ENCODE data around the gene SPOP. TPM values are rescaled to one million over a fixed set of nuclear protein-coding genes. Genes with fewer than 3 reads are reported as not detected.

Gene SPOP
- total and polyA plus RNA-seq, 2 experiments from 2014 or later, result 13.9 to 18.6 TPM

Other genes starting within 250 kb of the SPOP start
- gene NGFR, start 182.8 kb downstream of the SPOP start, total RNA-seq (2014; rRNA removed; shearing (Covaris generic)), result 6.8 and 6.9 TPM in 2 replicates
- 2.3 and 2.8 TPM in 2 replicates for gene NGFR, start 182.8 kb downstream of the SPOP start, polyA plus RNA-seq (2016; fragmentation: Nextera tagmentation; extraction: Ambion mirVana)
- 2.7 and 4.7 TPM in 2 replicates for gene NXPH3, start 102.2 kb downstream of the SPOP start, total RNA-seq (2014; rRNA removed; shearing (Covaris generic))
- 0.23 and 0.30 TPM in 2 replicates for gene NXPH3, start 102.2 kb downstream of the SPOP start, polyA plus RNA-seq (2016; fragmentation: Nextera tagmentation; extraction: Ambion mirVana)
- gene SLC35B1, start 29.9 kb upstream of the SPOP start, total RNA-seq (2014; rRNA removed; shearing (Covaris generic)), result 56.7 and 59.7 TPM in 2 replicates
- gene SLC35B1, start 29.9 kb upstream of the SPOP start, polyA plus RNA-seq (2016; fragmentation: Nextera tagmentation; extraction: Ambion mirVana), result 54.8 and 58.9 TPM in 2 replicates
- 21.4 and 46.4 TPM in 2 replicates for gene FAM117A, start 86.0 kb upstream of the SPOP start, total RNA-seq (2014; rRNA removed; shearing (Covaris generic))
- gene FAM117A, start 86.0 kb upstream of the SPOP start, polyA plus RNA-seq (2016; fragmentation: Nextera tagmentation; extraction: Ambion mirVana), result 19.8 and 21.3 TPM in 2 replicates
- 187 and 226 TPM in 2 replicates for gene KAT7, start 110.6 kb upstream of the SPOP start, total RNA-seq (2014; rRNA removed; shearing (Covaris generic))
- 30.5 and 31.0 TPM in 2 replicates for gene KAT7, start 110.6 kb upstream of the SPOP start, polyA plus RNA-seq (2016; fragmentation: Nextera tagmentation; extraction: Ambion mirVana)
- not detected in 2 replicates for gene TAC4, start 170.0 kb upstream of the SPOP start, total RNA-seq (2014; rRNA removed; shearing (Covaris generic))
- gene TAC4, start 170.0 kb upstream of the SPOP start, polyA plus RNA-seq (2016; fragmentation: Nextera tagmentation; extraction: Ambion mirVana), result not detected in 2 replicates

Measured in GM23338 (cell line).